Osteocyte (in vitro differentiated cells): ENCODE measurements around the gene CD69. TPM values are rescaled to one million over a fixed set of nuclear protein-coding genes. Genes with fewer than 3 reads are reported as not detected.

Experiments
- DNase-seq: peaks from one replicate; pipeline ENCODE4 v3.0.0; 2021; ENCODE audit warnings: mixed read lengths; ENCODE audit not compliant: unreplicated experiment; ENCODE audit errors: extremely low spot score
- H3K27ac Mint-ChIP-seq: one replicate; pipeline ENCODE4 v1.8.0; 2021; ENCODE audit warnings: mild to moderate bottlenecking, mixed read lengths; ENCODE audit not compliant: unreplicated experiment
- H3K27me3 Mint-ChIP-seq: one replicate; pipeline ENCODE4 v1.8.0; 2021; ENCODE audit warnings: mixed read lengths; ENCODE audit not compliant: unreplicated experiment
- H3K36me3 Mint-ChIP-seq: one replicate; pipeline ENCODE4 v1.8.0; 2021; ENCODE audit warnings: mixed read lengths; ENCODE audit not compliant: unreplicated experiment
- H3K4me1 Mint-ChIP-seq: one replicate; pipeline ENCODE4 v1.8.0; 2021; ENCODE audit warnings: mixed read lengths; ENCODE audit not compliant: unreplicated experiment
- H3K4me3 Mint-ChIP-seq: one replicate; pipeline ENCODE4 v1.8.0; 2021; ENCODE audit warnings: mild to moderate bottlenecking, moderate library complexity, mixed read lengths; ENCODE audit not compliant: unreplicated experiment
- H3K9me3 Mint-ChIP-seq: one replicate; pipeline ENCODE4 v1.8.0; 2021; ENCODE audit warnings: mixed read lengths; ENCODE audit not compliant: unreplicated experiment
- total RNA-seq: library from RNA; stranded (reverse); gene quantifications from 2 replicates; pipeline ENCODE4 v1.2.1, GENCODE V29; 2021
- TF ChIP-seq, protein P1 (sequence below): fragments of 200-600 bp; sonication (generic); IDR thresholded peaks from 2 replicates; pipeline ENCODE4 v1.5.0; 2021; ENCODE audit warnings: antibody characterized with exemption, mild to moderate bottlenecking, moderate library complexity

CD69 gene
- total RNA-seq, 1 donor from 2014 or later, result not detected

DNA sequence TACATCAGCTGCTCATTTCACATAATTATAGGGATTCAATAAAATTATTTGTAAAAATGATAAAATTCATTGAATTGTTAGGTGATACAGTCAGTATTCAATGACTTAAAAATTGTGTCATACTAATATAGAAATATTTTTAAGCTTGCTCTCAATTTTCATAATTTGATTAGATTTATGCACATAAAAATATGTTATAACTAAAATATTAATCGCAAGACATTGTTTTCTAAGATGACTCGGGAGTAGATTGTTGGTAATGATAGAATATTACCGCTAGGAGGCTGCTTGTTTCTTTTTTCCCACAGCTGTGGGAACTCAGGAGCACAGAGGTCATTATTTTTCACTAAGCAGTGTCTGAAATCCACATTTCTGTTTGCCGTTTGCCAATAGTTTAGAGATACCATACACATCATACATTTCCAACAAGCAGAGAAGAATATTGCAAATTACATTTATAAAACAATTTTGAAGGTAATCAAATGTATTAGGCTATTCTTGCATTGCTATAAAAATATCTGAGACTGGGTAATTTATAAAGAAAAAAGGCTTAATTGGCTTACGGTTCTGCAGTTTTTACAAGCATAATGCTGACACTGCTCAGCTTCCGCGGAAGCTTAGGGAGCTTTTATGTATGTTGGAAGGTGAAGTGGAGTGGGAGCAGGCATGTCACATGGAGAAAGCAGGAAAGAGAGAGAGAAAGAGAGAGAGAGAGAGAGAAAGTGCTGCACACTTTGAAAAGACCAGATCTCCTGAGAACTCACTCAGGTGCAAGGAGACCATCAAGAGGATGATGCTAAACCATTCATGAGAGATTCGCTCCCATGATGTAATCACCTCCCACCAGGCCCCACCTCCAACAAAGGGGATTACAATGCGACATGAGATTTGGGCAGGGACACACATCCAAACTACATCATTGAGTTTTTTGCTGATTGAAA, 9.2 kb downstream of the CD69 start:
- TF ChIP-seq, protein P1, sequence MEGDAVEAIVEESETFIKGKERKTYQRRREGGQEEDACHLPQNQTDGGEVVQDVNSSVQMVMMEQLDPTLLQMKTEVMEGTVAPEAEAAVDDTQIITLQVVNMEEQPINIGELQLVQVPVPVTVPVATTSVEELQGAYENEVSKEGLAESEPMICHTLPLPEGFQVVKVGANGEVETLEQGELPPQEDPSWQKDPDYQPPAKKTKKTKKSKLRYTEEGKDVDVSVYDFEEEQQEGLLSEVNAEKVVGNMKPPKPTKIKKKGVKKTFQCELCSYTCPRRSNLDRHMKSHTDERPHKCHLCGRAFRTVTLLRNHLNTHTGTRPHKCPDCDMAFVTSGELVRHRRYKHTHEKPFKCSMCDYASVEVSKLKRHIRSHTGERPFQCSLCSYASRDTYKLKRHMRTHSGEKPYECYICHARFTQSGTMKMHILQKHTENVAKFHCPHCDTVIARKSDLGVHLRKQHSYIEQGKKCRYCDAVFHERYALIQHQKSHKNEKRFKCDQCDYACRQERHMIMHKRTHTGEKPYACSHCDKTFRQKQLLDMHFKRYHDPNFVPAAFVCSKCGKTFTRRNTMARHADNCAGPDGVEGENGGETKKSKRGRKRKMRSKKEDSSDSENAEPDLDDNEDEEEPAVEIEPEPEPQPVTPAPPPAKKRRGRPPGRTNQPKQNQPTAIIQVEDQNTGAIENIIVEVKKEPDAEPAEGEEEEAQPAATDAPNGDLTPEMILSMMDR, result no peak
- Mint-ChIP-seq H3K9me3 (no peaks in the 10 kb centered on the region), H3K36me3 (no peaks in the 10 kb centered on the region), H3K4me3 (no peak overlapping the region), H3K27me3 (peaks cover 35% of the 10 kb centered on the region), H3K27ac (no peak overlapping the region), H3K4me1 (no peaks in the 10 kb centered on the region)
- DNase-seq, result no peak

DNA sequence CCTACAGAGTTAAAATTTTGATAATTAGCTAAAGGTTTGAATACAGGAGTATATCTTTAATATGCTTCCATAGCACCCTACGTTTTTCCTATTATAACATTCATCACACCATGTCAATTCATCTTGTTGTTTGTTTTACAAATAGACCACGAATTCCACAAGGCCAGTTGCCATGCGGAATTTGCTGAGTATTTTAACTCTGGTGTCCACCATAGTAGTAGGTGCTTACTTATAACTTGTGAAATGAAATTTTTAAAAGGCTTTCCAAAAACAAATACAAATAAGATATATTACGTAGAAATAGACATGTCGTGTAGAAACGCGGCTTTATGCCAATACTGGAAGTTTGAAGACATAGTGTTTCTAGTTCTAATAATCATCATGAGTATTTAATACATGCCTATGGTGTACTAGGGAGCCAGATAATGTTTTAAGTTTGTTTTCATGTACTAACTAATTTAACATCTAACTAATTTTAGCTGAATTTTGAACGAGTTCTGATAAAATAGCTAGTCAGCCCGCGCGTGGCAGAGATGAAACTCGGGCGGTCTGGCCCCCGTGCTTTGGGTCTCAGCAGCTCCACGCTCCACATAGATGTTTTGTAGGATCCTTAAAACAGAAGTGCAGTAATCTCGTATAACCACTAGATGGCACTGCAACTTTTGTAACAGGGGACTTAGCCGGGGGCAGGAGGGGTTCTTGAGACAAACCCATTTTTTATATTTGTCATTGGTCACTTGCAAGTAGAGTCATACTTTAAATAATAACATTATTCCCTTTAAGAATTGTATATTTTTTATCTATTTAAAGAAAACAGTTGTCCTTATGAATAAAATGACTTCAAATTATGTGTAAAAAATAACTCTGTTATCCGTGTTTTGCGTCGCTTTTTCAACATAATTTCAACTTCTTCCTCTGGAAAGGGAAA, 10.2 kb downstream of the CD69 start:
- Mint-ChIP-seq H3K4me1 (no peaks in the 10 kb centered on the region), H3K27me3 (peaks cover 35% of the 10 kb centered on the region), H3K36me3 (no peaks in the 10 kb centered on the region), H3K4me3 (no peak overlapping the region), H3K27ac (no peak overlapping the region), H3K9me3 (no peaks in the 10 kb centered on the region)
- DNase-seq, result no peak
- TF ChIP-seq, protein P1, result peak; percentile 90

DNA sequence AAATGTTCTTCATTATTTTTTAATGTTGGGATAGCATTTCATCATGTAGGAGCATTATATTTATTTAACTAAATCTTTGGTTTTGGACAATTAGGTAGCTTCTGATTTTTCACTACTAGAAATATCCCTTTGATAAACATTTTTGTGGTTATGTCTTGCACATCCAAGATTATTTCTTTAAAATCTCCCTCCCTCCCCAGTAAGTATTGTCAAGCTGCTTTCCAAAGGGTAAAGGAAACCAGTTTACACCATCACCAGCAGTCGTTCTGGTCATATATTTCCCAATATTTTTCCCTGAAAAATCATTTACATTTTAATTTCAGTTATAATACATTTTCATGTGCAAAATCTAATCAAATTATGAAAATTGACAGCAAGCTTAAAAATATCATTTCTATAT, 11.1 kb downstream of the CD69 start:
- no peaks in the 10 kb centered on the region for H3K9me3 Mint-ChIP-seq
- no peak for DNase-seq
- TF ChIP-seq, protein P1, result no peak
- no peaks in the 10 kb centered on the region for H3K4me1 Mint-ChIP-seq
- H3K4me3 Mint-ChIP-seq, result no peak overlapping the region
- H3K27me3 Mint-ChIP-seq, result peaks cover 37% of the 10 kb centered on the region
- H3K36me3 Mint-ChIP-seq, result no peaks in the 10 kb centered on the region
- no peak overlapping the region for H3K27ac Mint-ChIP-seq

DNA sequence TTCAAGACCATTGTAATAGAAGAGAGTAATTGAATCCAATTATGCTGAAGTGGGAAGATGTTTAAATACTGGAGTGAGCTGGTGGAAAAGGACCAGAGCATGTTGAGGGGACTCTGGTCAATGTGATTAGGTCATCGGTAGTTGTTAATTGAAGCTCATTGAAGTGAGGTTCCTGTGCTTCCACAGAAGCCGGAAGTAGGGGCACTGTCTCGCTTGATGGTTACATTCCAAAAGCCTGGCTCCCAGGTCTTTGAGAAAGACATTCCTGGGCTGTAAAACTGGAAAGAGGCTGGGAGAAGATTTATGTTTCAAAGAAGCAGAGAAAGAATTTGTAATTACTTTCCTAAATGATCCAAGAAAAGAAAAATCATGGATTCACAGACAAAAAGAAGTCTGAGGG, 15.5 kb downstream of the CD69 start:
- no peak for DNase-seq
- H3K36me3 Mint-ChIP-seq, result no peaks in the 10 kb centered on the region
- H3K27me3 Mint-ChIP-seq, result peaks cover 44% of the 10 kb centered on the region
- no peak overlapping the region for H3K4me3 Mint-ChIP-seq
- H3K9me3 Mint-ChIP-seq, result no peaks in the 10 kb centered on the region
- TF ChIP-seq, protein P1, result no peak
- no peaks in the 10 kb centered on the region for H3K4me1 Mint-ChIP-seq
- no peak overlapping the region for H3K27ac Mint-ChIP-seq
